Measurements from ENCODE around the gene FGF12. TPM values are rescaled to one million over a fixed set of nuclear protein-coding genes. Genes with fewer than 3 reads are reported as not detected.

The FGF12 gene
- total and polyA plus RNA-seq, 2 of the 13 experiments (the other 11 are each of a cell fraction or from before 2014, with no cell fraction given), result 0.07 TPM; not detected in 1

GRCh38 chr3:192655040-192655439, 72.3 kb downstream of the FGF12 start:
- Histone ChIP-seq H3K9ac (ENCODE audit: insufficient read depth, low read depth, low read length) (no peak overlapping the region), H3K79me2 (ENCODE audit: insufficient read depth, low read length) (no peaks in the 10 kb centered on the region), H4K20me1 (ENCODE audit: insufficient read depth, low read length) (no peaks in the 10 kb centered on the region), H2AFZ (ENCODE audit: low read length) (no peak overlapping the region), H3K9me3 (ENCODE audit: low read length) (no peaks in the 10 kb centered on the region), H3K4me1 (ENCODE audit: insufficient read depth, low read length) (no peaks in the 10 kb centered on the region), H3K27me3 (ENCODE audit: control insufficient read depth in 1 of 2, insufficient read depth in 2 of 2, low read length in 2 of 2) (no peaks in the 10 kb centered on the region), H3K27ac (ENCODE audit: extremely low read length, insufficient read depth, low read length) (no peak overlapping the region), H3K4me2 (ENCODE audit: low read depth, low read length) (no peak overlapping the region), H3K36me3 (replicated peaks in 1 of 2; ENCODE audit: control insufficient read depth in 1 of 2, insufficient read depth in 2 of 2, low read length in 2 of 2) (no peaks in the 10 kb centered on the region), H3K4me3 (replicated peaks in 1 of 3; ENCODE audit: insufficient read depth in 1 of 3, low read depth in 2 of 3, low read length in 3 of 3) (no peak overlapping the region)
- FAIRE-seq, result no peak
- ATAC-seq, result no peak
- 5% methylated on average over 1 of the region's 1 CpG for WGBS (ENCODE audit: low lambda C conversion rate)
- no TSS peak for BruUV-seq (replicated peaks)
- in situ Hi-C loops (cut with HindIII; ENCODE audit: extremely low pct_ligation_motif_present, low pct_unique_long_range_greater_than_20kb) (no loop called here), intact Hi-C loops (cut with micrococcal nuclease; ENCODE audit: unreplicated experiment) (no loop called here)
- ChIA-PET CTCF (ENCODE audit: low intra/inter-chr PET ratio, low total read pairs) (no interaction called here), POLR2A (no interaction called here)
- DNase-seq (ENCODE audit: low spot score), result no peak
- TF ChIP-seq BORCS8-MEF2B (CRISPR knock-in tag; IDR thresholded peaks at IDR 0.05) (no peak), ZNF614 (CRISPR knock-in tag; IDR thresholded peaks at IDR 0.05; ENCODE audit: borderline replicate concordance) (no peak)

- Histone ChIP-seq H4K20me1 (ENCODE audit: insufficient read depth, low read length) (no peaks in the 10 kb centered on the region), H3K27me3 (ENCODE audit: control insufficient read depth in 1 of 2, insufficient read depth in 2 of 2, low read length in 2 of 2) (no peaks in the 10 kb centered on the region), H3K36me3 (replicated peaks in 1 of 2; ENCODE audit: control insufficient read depth in 1 of 2, insufficient read depth in 2 of 2, low read length in 2 of 2) (no peaks in the 10 kb centered on the region), H2AFZ (ENCODE audit: low read length) (no peak overlapping the region), H3K4me2 (ENCODE audit: low read depth, low read length) (no peak overlapping the region), H3K9ac (ENCODE audit: insufficient read depth, low read depth, low read length) (no peak overlapping the region), H3K4me1 (ENCODE audit: insufficient read depth, low read length) (no peaks in the 10 kb centered on the region), H3K4me3 (replicated peaks in 1 of 3; ENCODE audit: insufficient read depth in 1 of 3, low read depth in 2 of 3, low read length in 3 of 3) (no peak overlapping the region), H3K27ac (ENCODE audit: extremely low read length, insufficient read depth, low read length) (no peak overlapping the region), H3K79me2 (ENCODE audit: insufficient read depth, low read length) (no peaks in the 10 kb centered on the region), H3K9me3 (ENCODE audit: low read length) (no peaks in the 10 kb centered on the region)
- no peak for TF ChIP-seq ZNF75D (CRISPR knock-in tag; IDR thresholded peaks at IDR 0.05; ENCODE audit: borderline replicate concordance)
- TF ChIP-seq KLF9 (CRISPR knock-in tag; IDR thresholded peaks at IDR 0.05; ENCODE audit: low read depth), result no peak
- no peak for TF ChIP-seq KAT7 (CRISPR knock-in tag; IDR thresholded peaks at IDR 0.05; ENCODE audit: borderline replicate concordance)
- TF ChIP-seq ARID3A (IDR thresholded peaks at IDR 0.05; ENCODE audit: low read depth, low read length), result no peak
- no peak for TF ChIP-seq BRD4 (CRISPR knock-in tag; IDR thresholded peaks at IDR 0.05)
- TF ChIP-seq TGIF2 (CRISPR knock-in tag; IDR thresholded peaks at IDR 0.05), result no peak
- TF ChIP-seq NFKBIZ (CRISPR knock-in tag; IDR thresholded peaks at IDR 0.05), result no peak
- TF ChIP-seq TCF7 (IDR thresholded peaks at IDR 0.05; ENCODE audit: low read depth), result no peak
- TF ChIP-seq ZNF788 (CRISPR knock-in tag; IDR thresholded peaks at IDR 0.05; ENCODE audit: borderline replicate concordance), result no peak
- TF ChIP-seq HNF4G (IDR thresholded peaks at IDR 0.05; ENCODE audit: borderline replicate concordance, low read depth, low read length), result no peak
- no peak for TF ChIP-seq HNF4G (CRISPR knock-in tag; IDR thresholded peaks at IDR 0.05; ENCODE audit: borderline replicate concordance, low read depth)
- no peak for TF ChIP-seq ZNF451 (CRISPR knock-in tag; IDR thresholded peaks at IDR 0.05)
- no peak for TF ChIP-seq ZNF563 (CRISPR knock-in tag; IDR thresholded peaks at IDR 0.05)
- DNase-seq (ENCODE audit: low spot score) (no peak), FAIRE-seq (no peak), ATAC-seq (no peak)
- CTCF ChIA-PET (ENCODE audit: low intra/inter-chr PET ratio, low total read pairs), result no interaction called here
- in situ Hi-C loops (cut with HindIII; ENCODE audit: extremely low pct_ligation_motif_present, low pct_unique_long_range_greater_than_20kb), result no loop called here
- intact Hi-C loops (cut with micrococcal nuclease; ENCODE audit: unreplicated experiment), result no loop called here
- POLR2A ChIA-PET, result no interaction called here
- BruUV-seq (replicated peaks), result no TSS peak
- WGBS (ENCODE audit: low lambda C conversion rate), result no CpG with 5 or more reads among the region's 1 CpG
These were observed 73.5 kb downstream of the FGF12 start for GRCh38 chr3:192653862-192654261.

Measured in HepG2 (cell line).